Measurements from ENCODE around the gene HPX.
"Not testable (repeated sequence)": the region's sequence is repeated elsewhere in the genome, so short reads cannot be mapped to it uniquely, and the experiment has no call there.

- TF ChIP-seq EZH2 (IDR thresholded peaks at IDR 0.05); POLR2AphosphoS5 (IDR thresholded peaks at IDR 0.05; ENCODE audit: borderline replicate concordance, low read depth, low read length): not testable (repeated sequence)
Observed at GRCh38 chr11:6392251-6392650, 48.5 kb downstream of the HPX start.

Data from SK-N-MC (cell line).